Activated CD8-positive, alpha-beta memory T cell treated with anti-CD3 and anti-CD28 coated beads, Interleukin-2, amount 10 ng/mL, durations not matched to agents 7 days and 5 days (primary cell): ENCODE data around the gene IRX4. TPM values are rescaled to one million over a fixed set of nuclear protein-coding genes. Genes with fewer than 3 reads are reported as not detected.

Experiments used
- ATAC-seq: fragments of 150-1000 bp; cut with Tn5 transposase; one replicate; pipeline ENCODE4 v1.10.0; 2021; ENCODE audit warnings: moderate library complexity
- CTCF ChIA-PET: fragments of 350-600 bp; sonication (Branson Sonifier 250); formaldehyde crosslinking; loops from one replicate; lab custom pipeline; 2021; ENCODE audit warnings: antibody characterized with exemption; lab: Charles Lee
- DNase-seq: peaks from one replicate; pipeline ENCODE4 v3.0.0-alpha.2; 2020
- H3K27ac Mint-ChIP-seq: one replicate; pipeline ENCODE4 v1.8.0; 2021; ENCODE audit warnings: mild to moderate bottlenecking, mixed read lengths
- H3K27me3 Mint-ChIP-seq: one replicate; pipeline ENCODE4 v1.8.0; 2021; ENCODE audit warnings: mixed read lengths
- H3K36me3 Mint-ChIP-seq: one replicate; pipeline ENCODE4 v1.8.0; 2021; ENCODE audit warnings: mild to moderate bottlenecking, mixed read lengths
- H3K4me1 Mint-ChIP-seq: one replicate; pipeline ENCODE4 v1.8.0; 2021; ENCODE audit warnings: mixed read lengths
- H3K4me3 Mint-ChIP-seq: one replicate; pipeline ENCODE4 v1.8.0; 2021; ENCODE audit warnings: mild to moderate bottlenecking, moderate library complexity, mixed read lengths
- H3K9me3 Mint-ChIP-seq: one replicate; pipeline ENCODE4 v1.8.0; 2022; ENCODE audit warnings: low read depth, mixed read lengths
- total RNA-seq, 2 experiments: library from RNA; stranded (reverse); gene quantifications; one replicate each; pipeline ENCODE4 v1.2.3, GENCODE V29; 2021

Gene IRX4
- total RNA-seq, 2 experiments from 2014 or later, result not detected

- CTCF ChIA-PET, result no interaction called here
- Mint-ChIP-seq H3K4me3 (no peak overlapping the region), H3K4me1 (peaks cover 2% of the 10 kb centered on the region), H3K36me3 (no peaks in the 10 kb centered on the region), H3K9me3 (no peaks in the 10 kb centered on the region), H3K27me3 (peaks cover 16% of the 10 kb centered on the region), H3K27ac (no peak overlapping the region)
- ATAC-seq (no peak), DNase-seq (no peak)
Observed at GRCh38 chr5:1833264-1834021, 49.3 kb downstream of the IRX4 start.

DNA sequence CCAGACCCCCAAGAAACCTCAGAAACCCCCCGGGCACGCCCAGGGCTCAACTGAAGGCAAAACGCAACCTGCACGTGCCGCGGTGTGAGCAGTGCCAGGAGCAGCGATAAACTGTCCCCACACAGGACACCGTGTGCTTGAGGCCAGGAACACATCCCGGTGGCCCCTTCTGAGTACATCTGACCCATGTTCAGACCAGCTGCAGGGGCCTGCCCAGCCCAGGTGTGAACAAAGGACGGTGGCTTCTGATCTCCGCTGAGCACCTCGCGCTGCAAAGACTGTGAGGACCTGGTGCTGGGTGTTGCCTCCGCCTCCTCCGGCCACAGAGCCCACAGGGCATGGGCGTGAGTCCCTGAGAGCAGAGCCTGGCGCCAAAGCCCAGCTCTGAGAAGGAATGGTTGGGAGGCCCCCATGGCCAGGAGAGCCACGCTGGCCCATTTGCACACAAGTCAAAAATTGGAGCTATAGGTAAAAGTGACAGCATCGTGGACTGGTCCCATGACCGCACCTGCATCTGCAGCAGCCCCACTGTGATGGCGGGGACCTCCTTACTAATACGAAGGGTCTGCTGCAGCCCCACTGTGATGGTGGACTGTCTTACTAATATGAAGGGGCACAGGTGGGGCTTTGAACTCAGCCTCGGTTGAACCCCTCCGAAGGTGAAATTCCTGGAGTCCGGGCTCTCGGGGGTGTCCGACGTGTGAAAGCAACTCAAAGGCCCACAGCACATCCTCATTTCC, 50.0 kb downstream of the IRX4 start:
- no peak for ATAC-seq
- CTCF ChIA-PET, result no interaction called here
- DNase-seq, result no peak
- Mint-ChIP-seq H3K4me3 (no peak overlapping the region), H3K4me1 (peaks cover 2% of the 10 kb centered on the region), H3K36me3 (no peaks in the 10 kb centered on the region), H3K9me3 (no peaks in the 10 kb centered on the region), H3K27me3 (peaks cover 16% of the 10 kb centered on the region), H3K27ac (no peak overlapping the region)

GRCh38 chr5:1831677-1832313, 50.9 kb downstream of the IRX4 start:
- no peaks in the 10 kb centered on the region for H3K36me3 Mint-ChIP-seq
- H3K4me3 Mint-ChIP-seq, result no peak overlapping the region
- H3K27me3 Mint-ChIP-seq, result peaks cover 14% of the 10 kb centered on the region
- DNase-seq (no peak), ATAC-seq (no peak)
- no peak overlapping the region for H3K27ac Mint-ChIP-seq
- H3K4me1 Mint-ChIP-seq, result peaks cover 2% of the 10 kb centered on the region
- no peaks in the 10 kb centered on the region for H3K9me3 Mint-ChIP-seq
- CTCF ChIA-PET, result interaction anchor here (0.8 kb wide), 1 partner anchor 68 kb away, joined by 3 read pairs; no protein-coding TSS in a partner anchor

- DNase-seq, result no peak
- no peak overlapping the region for H3K27ac Mint-ChIP-seq
- H3K27me3 Mint-ChIP-seq, result peaks cover 13% of the 10 kb centered on the region
- no peak for ATAC-seq
- H3K36me3 Mint-ChIP-seq, result no peaks in the 10 kb centered on the region
- no peak overlapping the region for H3K4me3 Mint-ChIP-seq
- H3K9me3 Mint-ChIP-seq, result no peaks in the 10 kb centered on the region
- peaks cover 2% of the 10 kb centered on the region for H3K4me1 Mint-ChIP-seq
- CTCF ChIA-PET, result interaction anchor here (0.8 kb wide), 1 partner anchor 68 kb away, joined by 3 read pairs; no protein-coding TSS in a partner anchor
Observed at GRCh38 chr5:1831257-1831656, 51.5 kb downstream of the IRX4 start.

DNA sequence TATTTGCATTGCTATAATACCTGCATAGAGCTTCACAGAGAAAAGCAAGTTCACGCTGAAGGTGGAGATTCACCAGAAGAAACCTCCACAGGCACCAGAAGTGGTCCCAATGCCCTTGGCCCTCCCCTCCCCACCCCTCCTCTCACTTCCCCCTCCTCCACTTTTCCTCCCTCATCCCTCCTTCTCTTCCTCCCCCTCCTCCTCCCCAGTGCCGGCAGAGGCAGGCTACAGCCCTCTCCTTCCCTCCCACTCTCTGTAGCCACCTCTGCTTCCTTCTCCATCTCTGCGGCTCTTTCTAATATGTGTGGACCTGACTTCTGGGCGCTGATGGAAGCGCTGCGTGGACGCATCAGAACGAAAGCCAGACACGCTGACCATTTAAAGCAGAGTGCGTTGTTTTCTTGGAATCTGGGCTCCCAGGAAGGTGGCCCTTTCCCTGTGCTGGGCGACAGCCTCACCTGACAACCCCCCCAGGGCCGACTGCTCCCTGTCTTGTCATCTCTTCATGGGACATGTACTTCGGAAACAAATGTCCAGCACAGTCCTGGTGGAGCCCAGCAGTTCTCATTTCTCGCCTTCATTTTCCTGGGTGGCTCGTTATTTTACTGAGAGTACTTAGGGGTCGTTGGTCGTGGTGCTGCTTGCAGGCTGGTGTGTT, 52.0 kb downstream of the IRX4 start:
- H3K4me3 Mint-ChIP-seq, result no peak overlapping the region
- no peak for DNase-seq
- H3K27me3 Mint-ChIP-seq, result peaks cover 13% of the 10 kb centered on the region
- no peak for ATAC-seq
- CTCF ChIA-PET, result no interaction called here
- no peaks in the 10 kb centered on the region for H3K36me3 Mint-ChIP-seq
- H3K9me3 Mint-ChIP-seq, result no peaks in the 10 kb centered on the region
- H3K27ac Mint-ChIP-seq, result no peak overlapping the region
- H3K4me1 Mint-ChIP-seq, result peaks cover 2% of the 10 kb centered on the region

DNA sequence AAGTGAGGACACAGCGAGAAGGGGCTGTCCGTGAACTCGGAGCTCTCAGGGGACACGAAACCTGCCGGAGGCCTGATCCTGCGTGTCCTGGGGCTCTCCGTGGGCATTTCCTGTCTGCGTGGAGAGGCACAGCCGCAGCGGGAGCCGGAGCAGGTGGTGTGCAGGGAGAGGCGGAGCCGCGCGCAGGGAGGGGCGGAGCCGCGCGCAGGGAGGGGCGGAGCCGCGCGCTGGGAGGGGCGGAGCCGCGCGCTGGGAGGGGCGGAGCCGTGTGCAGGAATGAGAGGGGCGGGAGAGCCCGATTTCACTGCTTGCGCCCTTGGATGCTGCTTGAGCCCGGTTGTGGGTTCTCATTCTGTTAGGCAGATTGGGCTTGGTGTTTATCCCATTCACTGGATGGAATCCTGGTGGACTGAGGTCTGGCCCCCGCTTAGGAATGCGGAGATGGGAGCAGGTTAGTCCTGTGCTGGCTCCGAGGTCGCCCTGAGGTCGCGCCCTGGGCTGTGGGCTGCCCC, 54.8 kb downstream of the IRX4 start:
- ATAC-seq, result no peak
- peaks cover 2% of the 10 kb centered on the region for H3K4me1 Mint-ChIP-seq
- no peak for DNase-seq
- H3K4me3 Mint-ChIP-seq, result no peak overlapping the region
- H3K36me3 Mint-ChIP-seq, result peaks cover 4% of the 10 kb centered on the region
- CTCF ChIA-PET, result no interaction called here
- no peaks in the 10 kb centered on the region for H3K27me3 Mint-ChIP-seq
- no peak overlapping the region for H3K27ac Mint-ChIP-seq
- no peaks in the 10 kb centered on the region for H3K9me3 Mint-ChIP-seq

Other genes starting within 250 kb of the IRX4 start
- gene MRPL36, start 83.1 kb downstream of the IRX4 start, total RNA-seq, result 10 to 100 TPM; 62.0 to 84.7 TPM
- 10 to 100 TPM; 35.2 to 37.5 TPM for gene NDUFS6, start 81.5 kb downstream of the IRX4 start, total RNA-seq